HepG2 (cell line): ENCODE data around the gene TNFRSF6B. TPM values are rescaled to one million over a fixed set of nuclear protein-coding genes. Genes with fewer than 3 reads are reported as not detected.
A peak's percentile ranks its signal among the peaks of the same experiment; 100 is the strongest.

Experiments
- FOXA3 ChIP-seq: IDR thresholded peaks from 2 replicates; pipeline ENCODE4 v1.6.1; 2016; ENCODE audit warnings: missing genetic modification reagents, missing compliant biosample characterization
- JARID2 ChIP-seq: sonication (generic); formaldehyde crosslinking; IDR thresholded peaks from 2 replicates; pipeline ENCODE4 v1.8.1; 2023; ENCODE audit warnings: missing genetic modification reagents, inconsistent platforms; ENCODE audit not compliant: insufficient replicate concordance
- MED8 ChIP-seq: sonication (generic); formaldehyde crosslinking; IDR thresholded peaks from 2 replicates; pipeline ENCODE4 v1.8.1; 2023; ENCODE audit warnings: mild to moderate bottlenecking, missing genetic modification reagents; ENCODE audit not compliant: insufficient replicate concordance
- PATZ1 ChIP-seq: sonication (generic); formaldehyde crosslinking; IDR thresholded peaks from 2 replicates; pipeline ENCODE4 v1.4.0; 2020; ENCODE audit warnings: missing genetic modification reagents
- SAFB2 ChIP-seq: sonication (generic); formaldehyde crosslinking; IDR thresholded peaks from 2 replicates; pipeline ENCODE4 v1.5.1; 2020; ENCODE audit warnings: missing genetic modification reagents, low read depth, mild to moderate bottlenecking, borderline replicate concordance
- SRSF4 ChIP-seq: fragments of 200-400 bp; formaldehyde crosslinking; IDR thresholded peaks from one replicate; pipeline ENCODE4 v1.6.1; 2018; ENCODE audit warnings: mild to moderate bottlenecking, low read depth, low read length, moderate library complexity; ENCODE audit not compliant: poor library complexity, severe bottlenecking
- TBX2 ChIP-seq: sonication (generic); formaldehyde crosslinking; IDR thresholded peaks from 2 replicates; pipeline ENCODE4 v1.5.0; 2020; ENCODE audit warnings: missing genetic modification reagents, mild to moderate bottlenecking, borderline replicate concordance
- YEATS2 ChIP-seq: sonication (generic); formaldehyde crosslinking; IDR thresholded peaks from 2 replicates; pipeline ENCODE4 v1.4.0; 2020; ENCODE audit warnings: missing genetic modification reagents, borderline replicate concordance
- ZBTB1 ChIP-seq: sonication (generic); formaldehyde crosslinking; IDR thresholded peaks from 2 replicates; pipeline ENCODE4 v1.4.0; 2020; ENCODE audit warnings: missing genetic modification reagents, borderline replicate concordance
- ZBTB38 ChIP-seq: sonication (generic); formaldehyde crosslinking; IDR thresholded peaks from 2 replicates; pipeline ENCODE4 v1.5.1; 2020; ENCODE audit warnings: mild to moderate bottlenecking, missing genetic modification reagents
- ZNF326 ChIP-seq: sonication (generic); formaldehyde crosslinking; IDR thresholded peaks from 2 replicates; pipeline ENCODE4 v1.4.0; 2020; ENCODE audit warnings: missing genetic modification reagents, borderline replicate concordance
- ZNF567 ChIP-seq: sonication (generic); formaldehyde crosslinking; IDR thresholded peaks from 2 replicates; pipeline ENCODE4 v1.8.1; 2023; ENCODE audit warnings: mild to moderate bottlenecking, missing genetic modification reagents, borderline replicate concordance
- polyA plus RNA-seq, 8 experiments: library from polyadenylated mRNA; depleted of rRNA in 3 of 8; stranded (reverse) in 7 of 8; unstranded in 1 of 8; fragments of >200 nt; fragmentation: Illumina TruSeq in 4 of 8; extraction: Trizol in 4 of 8; gene quantifications; 2 replicates each; pipeline versions ENCODE4 v1.2.1 to v1.2.3, GENCODE V29; 2011 to 2016; ENCODE audit warnings: low read depth in 4 of 8, missing spikeins in 1 of 8, mixed read lengths in 1 of 8; ENCODE audit not compliant: insufficient read depth in 1 of 8
- total RNA-seq, 5 experiments: library from RNA; depleted of rRNA; stranded (reverse); fragments of >200 nt; fragmentation: Illumina TruSeq; extraction: Trizol; gene quantifications; 2 replicates each; pipeline ENCODE4 v1.2.3, GENCODE V29; 2016; ENCODE audit warnings: low read depth in 1 of 5
- TF ChIP-seq, protein P1 (sequence below): sonication (generic); formaldehyde crosslinking; IDR thresholded peaks from 2 replicates; pipeline ENCODE4 v1.4.0; 2020; ENCODE audit warnings: missing genetic modification reagents
- TF ChIP-seq, protein P2 (sequence below): sonication (generic); formaldehyde crosslinking; conservative IDR thresholded peaks from 2 replicates; pipeline ENCODE4 v1.8.0; 2022; ENCODE audit warnings: mild to moderate bottlenecking, moderate library complexity, missing genetic modification reagents
- TF ChIP-seq, protein P3 (sequence below): sonication (generic); formaldehyde crosslinking; IDR thresholded peaks from 2 replicates; pipeline ENCODE4 v1.8.0; 2022; ENCODE audit warnings: low read depth, missing genetic modification reagents
- TF ChIP-seq, protein P4 (sequence below): sonication (generic); formaldehyde crosslinking; IDR thresholded peaks from 2 replicates; pipeline ENCODE4 v1.5.0; 2020; ENCODE audit warnings: mild to moderate bottlenecking, missing genetic modification reagents, borderline replicate concordance

TNFRSF6B gene
- total and polyA plus RNA-seq, 2 of the 13 experiments (the other 11 are each of a cell fraction or from before 2014, with no cell fraction given), result 0.24 TPM; not detected in 1

DNA sequence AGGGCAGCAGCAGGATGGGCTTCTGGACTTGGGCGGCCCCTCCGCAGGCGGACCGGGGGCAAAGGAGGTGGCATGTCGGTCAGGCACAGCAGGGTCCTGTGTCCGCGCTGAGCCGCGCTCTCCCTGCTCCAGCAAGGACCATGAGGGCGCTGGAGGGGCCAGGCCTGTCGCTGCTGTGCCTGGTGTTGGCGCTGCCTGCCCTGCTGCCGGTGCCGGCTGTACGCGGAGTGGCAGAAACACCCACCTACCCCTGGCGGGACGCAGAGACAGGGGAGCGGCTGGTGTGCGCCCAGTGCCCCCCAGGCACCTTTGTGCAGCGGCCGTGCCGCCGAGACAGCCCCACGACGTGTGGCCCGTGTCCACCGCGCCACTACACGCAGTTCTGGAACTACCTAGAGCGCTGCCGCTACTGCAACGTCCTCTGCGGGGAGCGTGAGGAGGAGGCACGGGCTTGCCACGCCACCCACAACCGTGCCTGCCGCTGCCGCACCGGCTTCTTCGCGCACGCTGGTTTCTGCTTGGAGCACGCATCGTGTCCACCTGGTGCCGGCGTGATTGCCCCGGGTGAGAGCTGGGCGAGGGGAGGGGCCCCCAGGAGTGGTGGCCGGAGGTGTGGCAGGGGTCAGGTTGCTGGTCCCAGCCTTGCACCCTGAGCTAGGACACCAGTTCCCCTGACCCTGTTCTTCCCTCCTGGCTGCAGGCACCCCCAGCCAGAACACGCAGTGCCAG is at the start of gene TNFRSF6B (continued):
- TF ChIP-seq PATZ1 (CRISPR knock-in tag) (peak; percentile 62), MED8 (CRISPR knock-in tag) (peak; percentile 65), ZBTB38 (peak; percentile 76; the same call in 1 of the 2 replicates), ZBTB1 (no peak), ZNF567 (0 out of 2 replicates have a peak, but pooled peaks have one; percentile 24), JARID2 (CRISPR knock-in tag) (peak; percentile 56), SAFB2 (CRISPR knock-in tag) (peak; percentile 63), SRSF4 (peak; percentile 42), FOXA3 (peak; percentile 33), TBX2 (peak; percentile 47), ZNF326 (CRISPR knock-in tag) (peak; percentile 75), YEATS2 (CRISPR knock-in tag) (0 out of 2 replicates have a peak, but pooled peaks have one; percentile 18)
- TF ChIP-seq, protein P1, sequence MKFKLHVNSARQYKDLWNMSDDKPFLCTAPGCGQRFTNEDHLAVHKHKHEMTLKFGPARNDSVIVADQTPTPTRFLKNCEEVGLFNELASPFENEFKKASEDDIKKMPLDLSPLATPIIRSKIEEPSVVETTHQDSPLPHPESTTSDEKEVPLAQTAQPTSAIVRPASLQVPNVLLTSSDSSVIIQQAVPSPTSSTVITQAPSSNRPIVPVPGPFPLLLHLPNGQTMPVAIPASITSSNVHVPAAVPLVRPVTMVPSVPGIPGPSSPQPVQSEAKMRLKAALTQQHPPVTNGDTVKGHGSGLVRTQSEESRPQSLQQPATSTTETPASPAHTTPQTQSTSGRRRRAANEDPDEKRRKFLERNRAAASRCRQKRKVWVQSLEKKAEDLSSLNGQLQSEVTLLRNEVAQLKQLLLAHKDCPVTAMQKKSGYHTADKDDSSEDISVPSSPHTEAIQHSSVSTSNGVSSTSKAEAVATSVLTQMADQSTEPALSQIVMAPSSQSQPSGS (CRISPR knock-in tag), result no peak
- TF ChIP-seq, protein P2, sequence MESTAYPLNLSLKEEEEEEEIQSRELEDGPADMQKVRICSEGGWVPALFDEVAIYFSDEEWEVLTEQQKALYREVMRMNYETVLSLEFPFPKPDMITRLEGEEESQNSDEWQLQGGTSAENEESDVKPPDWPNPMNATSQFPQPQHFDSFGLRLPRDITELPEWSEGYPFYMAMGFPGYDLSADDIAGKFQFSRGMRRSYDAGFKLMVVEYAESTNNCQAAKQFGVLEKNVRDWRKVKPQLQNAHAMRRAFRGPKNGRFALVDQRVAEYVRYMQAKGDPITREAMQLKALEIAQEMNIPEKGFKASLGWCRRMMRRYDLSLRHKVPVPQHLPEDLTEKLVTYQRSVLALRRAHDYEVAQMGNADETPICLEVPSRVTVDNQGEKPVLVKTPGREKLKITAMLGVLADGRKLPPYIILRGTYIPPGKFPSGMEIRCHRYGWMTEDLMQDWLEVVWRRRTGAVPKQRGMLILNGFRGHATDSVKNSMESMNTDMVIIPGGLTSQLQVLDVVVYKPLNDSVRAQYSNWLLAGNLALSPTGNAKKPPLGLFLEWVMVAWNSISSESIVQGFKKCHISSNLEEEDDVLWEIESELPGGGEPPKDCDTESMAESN (CRISPR knock-in tag), result peak; percentile 38; the same call in 1 of the 2 replicates
- TF ChIP-seq, protein P3, sequence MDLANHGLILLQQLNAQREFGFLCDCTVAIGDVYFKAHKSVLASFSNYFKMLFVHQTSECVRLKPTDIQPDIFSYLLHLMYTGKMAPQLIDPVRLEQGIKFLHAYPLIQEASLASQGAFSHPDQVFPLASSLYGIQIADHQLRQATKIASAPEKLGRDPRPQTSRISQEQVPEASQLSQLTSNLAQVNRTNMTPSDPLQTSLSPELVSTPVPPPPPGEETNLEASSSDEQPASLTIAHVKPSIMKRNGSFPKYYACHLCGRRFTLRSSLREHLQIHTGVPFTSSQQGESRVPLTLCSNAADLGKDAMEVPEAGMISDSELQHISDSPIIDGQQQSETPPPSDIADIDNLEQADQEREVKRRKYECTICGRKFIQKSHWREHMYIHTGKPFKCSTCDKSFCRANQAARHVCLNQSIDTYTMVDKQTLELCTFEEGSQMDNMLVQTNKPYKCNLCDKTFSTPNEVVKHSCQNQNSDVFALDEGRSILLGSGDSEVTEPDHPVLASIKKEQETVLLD, result peak; percentile 48; the same call in 1 of the 2 replicates
- TF ChIP-seq, protein P4, sequence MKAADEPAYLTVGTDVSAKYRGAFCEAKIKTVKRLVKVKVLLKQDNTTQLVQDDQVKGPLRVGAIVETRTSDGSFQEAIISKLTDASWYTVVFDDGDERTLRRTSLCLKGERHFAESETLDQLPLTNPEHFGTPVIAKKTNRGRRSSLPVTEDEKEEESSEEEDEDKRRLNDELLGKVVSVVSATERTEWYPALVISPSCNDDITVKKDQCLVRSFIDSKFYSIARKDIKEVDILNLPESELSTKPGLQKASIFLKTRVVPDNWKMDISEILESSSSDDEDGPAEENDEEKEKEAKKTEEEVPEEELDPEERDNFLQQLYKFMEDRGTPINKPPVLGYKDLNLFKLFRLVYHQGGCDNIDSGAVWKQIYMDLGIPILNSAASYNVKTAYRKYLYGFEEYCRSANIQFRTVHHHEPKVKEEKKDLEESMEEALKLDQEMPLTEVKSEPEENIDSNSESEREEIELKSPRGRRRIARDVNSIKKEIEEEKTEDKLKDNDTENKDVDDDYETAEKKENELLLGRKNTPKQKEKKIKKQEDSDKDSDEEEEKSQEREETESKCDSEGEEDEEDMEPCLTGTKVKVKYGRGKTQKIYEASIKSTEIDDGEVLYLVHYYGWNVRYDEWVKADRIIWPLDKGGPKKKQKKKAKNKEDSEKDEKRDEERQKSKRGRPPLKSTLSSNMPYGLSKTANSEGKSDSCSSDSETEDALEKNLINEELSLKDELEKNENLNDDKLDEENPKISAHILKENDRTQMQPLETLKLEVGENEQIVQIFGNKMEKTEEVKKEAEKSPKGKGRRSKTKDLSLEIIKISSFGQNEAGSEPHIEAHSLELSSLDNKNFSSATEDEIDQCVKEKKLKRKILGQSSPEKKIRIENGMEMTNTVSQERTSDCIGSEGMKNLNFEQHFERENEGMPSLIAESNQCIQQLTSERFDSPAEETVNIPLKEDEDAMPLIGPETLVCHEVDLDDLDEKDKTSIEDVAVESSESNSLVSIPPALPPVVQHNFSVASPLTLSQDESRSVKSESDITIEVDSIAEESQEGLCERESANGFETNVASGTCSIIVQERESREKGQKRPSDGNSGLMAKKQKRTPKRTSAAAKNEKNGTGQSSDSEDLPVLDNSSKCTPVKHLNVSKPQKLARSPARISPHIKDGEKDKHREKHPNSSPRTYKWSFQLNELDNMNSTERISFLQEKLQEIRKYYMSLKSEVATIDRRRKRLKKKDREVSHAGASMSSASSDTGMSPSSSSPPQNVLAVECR (CRISPR knock-in tag), result peak; percentile 76
